Measurements from ENCODE around the gene MEGF6.
A peak's percentile ranks its signal among the peaks of the same experiment; 100 is the strongest.

MEGF6 gene

GRCh38 chr1:3521426-3521825, 89.9 kb downstream of the MEGF6 start:
- DNase-seq (ENCODE audit: low read depth in 3 of 3) = no peak

GRCh38 chr1:3520419-3521378, 90.6 kb downstream of the MEGF6 start:
- DNase-seq (ENCODE audit: low read depth in 3 of 3) = no peak

GRCh38 chr1:3519301-3519885, 91.9 kb downstream of the MEGF6 start:
- no peak for DNase-seq (ENCODE audit: low read depth in 3 of 3)

GRCh38 chr1:3518756-3519155, 92.6 kb downstream of the MEGF6 start:
- DNase-seq (ENCODE audit: low read depth in 3 of 3) = no peak

GRCh38 chr1:3518256-3518655, 93.1 kb downstream of the MEGF6 start:
- DNase-seq (ENCODE audit: low read depth in 3 of 3) = peak in 1 of 3 experiments; percentile 7

GRCh38 chr1:3516911-3517675, 94.2 kb downstream of the MEGF6 start:
- DNase-seq (ENCODE audit: low read depth in 3 of 3) = no peak

GRCh38 chr1:3516481-3516869, 94.8 kb downstream of the MEGF6 start:
- DNase-seq (ENCODE audit: low read depth in 3 of 3) = no peak

GRCh38 chr1:3515774-3516480, 95.4 kb downstream of the MEGF6 start:
- no peak for DNase-seq (ENCODE audit: low read depth in 3 of 3)

GRCh38 chr1:3515272-3515671, 96.0 kb downstream of the MEGF6 start:
- no peak for DNase-seq (ENCODE audit: low read depth in 3 of 3)

GRCh38 chr1:3514404-3514803, 96.9 kb downstream of the MEGF6 start:
- DNase-seq (ENCODE audit: low read depth in 3 of 3) = no peak

GRCh38 chr1:3511856-3512255, 99.5 kb downstream of the MEGF6 start:
- no peak for DNase-seq (ENCODE audit: low read depth in 3 of 3)

GRCh38 chr1:3511306-3511705, 100.0 kb downstream of the MEGF6 start:
- DNase-seq (ENCODE audit: low read depth in 3 of 3) = no peak

- DNase-seq (ENCODE audit: low read depth in 3 of 3) = no peak
Measured at GRCh38 chr1:3510956-3511250, 100.4 kb downstream of the MEGF6 start.

GRCh38 chr1:3510136-3510955, 101.0 kb downstream of the MEGF6 start:
- DNase-seq (ENCODE audit: low read depth in 3 of 3) = no peak

- no peak for DNase-seq (ENCODE audit: low read depth in 3 of 3)
Measured at GRCh38 chr1:3509721-3510120, 101.6 kb downstream of the MEGF6 start.

- DNase-seq (ENCODE audit: low read depth in 3 of 3) = no peak
Measured at GRCh38 chr1:3508757-3509415, 102.4 kb downstream of the MEGF6 start.

GRCh38 chr1:3507636-3508275, 103.6 kb downstream of the MEGF6 start:
- DNase-seq (ENCODE audit: low read depth in 3 of 3) = no peak

GRCh38 chr1:3506943-3507342, 104.4 kb downstream of the MEGF6 start:
- DNase-seq (ENCODE audit: low read depth in 3 of 3) = no peak

GRCh38 chr1:3506041-3506440, 105.3 kb downstream of the MEGF6 start:
- DNase-seq (ENCODE audit: low read depth in 3 of 3) = no peak

GRCh38 chr1:3505161-3505560, 106.1 kb downstream of the MEGF6 start:
- DNase-seq (ENCODE audit: low read depth in 3 of 3) = no peak

All from stimulated activated CD4-positive, alpha-beta T cell treated with anti-CD3 and anti-CD28 coated beads, TNF-alpha, amount 100 ng/mL, for 4 hours (primary cell).